Endodermal cell (in vitro differentiated cells): ENCODE measurements around the gene ZNF610. TPM values are rescaled to one million over a fixed set of nuclear protein-coding genes. Genes with fewer than 3 reads are reported as not detected.

Source experiments
- DNase-seq: peaks from one replicate; pipeline ENCODE4 v3.0.0-alpha.2; 2017
- H3K27ac ChIP-seq: 2 replicates; pipeline ENCODE4 v1.5.1; 2013; ENCODE audit warnings: mild to moderate bottlenecking, low read depth, low read length, moderate library complexity
- H3K27me3 ChIP-seq: 2 replicates; pipeline ENCODE4 v1.6.1; 2013; ENCODE audit warnings: mild to moderate bottlenecking, low read length, moderate library complexity; ENCODE audit not compliant: insufficient read depth, control insufficient read depth, poor library complexity, severe bottlenecking
- H3K36me3 ChIP-seq: 2 replicates; pipeline ENCODE4 v1.7.0; 2013; ENCODE audit warnings: mild to moderate bottlenecking, low read length, moderate library complexity; ENCODE audit not compliant: control insufficient read depth, insufficient read depth
- H3K4me1 ChIP-seq: one replicate; pipeline ENCODE4 v1.7.0; 2013; ENCODE audit warnings: low read length; ENCODE audit not compliant: control insufficient read depth, insufficient read depth
- H3K4me3 ChIP-seq: 2 replicates; pipeline ENCODE4 v1.5.1; 2013; ENCODE audit warnings: mild to moderate bottlenecking, low read length, moderate library complexity
- H3K9ac ChIP-seq: 2 replicates; pipeline ENCODE4 v1.6.1; 2013; ENCODE audit warnings: mild to moderate bottlenecking, low read length, moderate library complexity; ENCODE audit not compliant: poor library complexity, severe bottlenecking; ENCODE audit errors: extremely low read depth
- H3K9me3 ChIP-seq: 2 replicates; pipeline ENCODE4 v1.6.1; 2013; ENCODE audit warnings: mild to moderate bottlenecking, low read length, moderate library complexity; ENCODE audit not compliant: control insufficient read depth
- H3K27ac Mint-ChIP-seq: 2 replicates; pipeline ENCODE4 v1.8.0; 2020; ENCODE audit warnings: mixed read lengths
- H3K27me3 Mint-ChIP-seq: 2 replicates; pipeline ENCODE4 v1.8.0; 2021; ENCODE audit warnings: mild to moderate bottlenecking, mixed read lengths; ENCODE audit not compliant: insufficient read depth
- H3K36me3 Mint-ChIP-seq: 2 replicates; pipeline ENCODE4 v1.8.0; 2020; ENCODE audit warnings: low read depth, mixed read lengths
- H3K4me1 Mint-ChIP-seq: 2 replicates; pipeline ENCODE4 v1.8.0; 2020; ENCODE audit warnings: mixed read lengths
- H3K4me3 Mint-ChIP-seq: 2 replicates; pipeline ENCODE4 v1.8.0; 2020; ENCODE audit warnings: mild to moderate bottlenecking, moderate library complexity, mixed read lengths
- H3K9me3 Mint-ChIP-seq: 2 replicates; pipeline ENCODE4 v1.8.0; 2020; ENCODE audit warnings: mild to moderate bottlenecking, mixed read lengths
- CTCF ChIP-seq: fragments of 200-600 bp; sonication (generic); conservative IDR thresholded peaks from 2 replicates; pipeline ENCODE4 v1.5.0; 2021; ENCODE audit warnings: antibody characterized with exemption, mild to moderate bottlenecking
- WGBS, 2 experiments: methylation state at CpG; one replicate each; pipeline versions ENCODE4 v1.1.5 to v1.1.7; 2013; ENCODE audit warnings: missing lambda C conversion rate in 2 of 2, mixed read lengths in 1 of 2; ENCODE audit not compliant: insufficient coverage in 1 of 2, insufficient read length in 1 of 2; 5-methylcytosine and 5-hydroxymethylcytosine counted together
- total RNA-seq, 2 donors: library from RNA; stranded (reverse); fragmentation: NEBNext Ultra II Directional in 1 of 2; extraction: Animal tissue kit (Norgen Biotek cat#: 25700) in 1 of 2; gene quantifications; 2 replicates in 1 of 2; 3 replicates in 1 of 2; pipeline ENCODE4 v1.2.1, GENCODE V29; 2021

The ZNF610 gene
- total RNA-seq, 2 donors from 2014 or later, result 8.1 to 15.2 TPM

DNA sequence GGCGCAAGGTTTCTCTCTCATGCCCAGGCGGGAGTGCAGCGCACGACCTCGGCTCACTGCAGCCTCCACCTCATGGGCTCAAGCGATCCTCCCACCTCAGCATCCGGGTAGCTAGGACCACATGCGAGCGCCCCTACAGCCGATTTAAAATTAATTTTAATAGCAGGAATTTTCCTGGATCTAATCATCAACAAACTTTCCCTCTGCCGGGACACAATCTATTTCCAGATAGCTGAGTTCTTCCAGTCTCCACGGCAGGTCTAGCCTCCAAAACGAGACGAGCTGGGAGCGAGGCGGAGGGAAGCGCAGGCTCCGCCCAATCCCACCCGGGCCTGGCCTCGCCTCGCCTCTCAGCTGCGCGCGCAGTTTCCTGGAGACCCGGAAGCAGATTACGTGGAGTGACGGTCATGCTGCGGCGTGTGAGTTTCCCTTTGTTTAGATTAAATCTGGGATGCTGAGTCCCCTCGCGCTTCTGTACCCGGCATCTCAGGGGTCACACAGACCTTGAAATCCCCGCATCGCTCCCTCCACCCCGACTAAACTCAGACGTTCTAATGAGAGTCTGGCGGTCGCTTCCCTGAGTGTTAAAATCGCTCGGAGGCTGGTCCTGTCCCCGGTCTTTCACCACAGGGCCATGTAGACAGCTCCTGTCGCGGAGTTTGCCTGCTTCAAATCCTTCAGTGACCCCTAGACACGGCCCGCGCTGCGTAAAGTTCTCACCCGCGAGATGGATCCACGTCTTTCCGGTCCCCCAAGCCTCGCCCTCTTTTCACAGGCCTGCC lies 33.7 kb downstream of the ZNF610 start, which contains the start of gene ZNF880:
TSS of gene ZNF880 (plus strand) at position 365 of the 782 bp plus-strand sequence. CDS start at position 408, 43 bp downstream.
- no peak for TF ChIP-seq CTCF
- peak within 1 kb of the TSS; percentile 82 for H3K4me3 Mint-ChIP-seq
- H3K27me3 Mint-ChIP-seq, result no peaks in the 10 kb centered on the region
- peak within 1 kb of the TSS; percentile 96 for H3K27ac Mint-ChIP-seq
- Histone ChIP-seq H3K36me3 (peaks cover 43% of the 10 kb centered on the region), H3K27me3 (no peaks in the 10 kb centered on the region), H3K9me3 (peaks cover 80% of the 10 kb centered on the region), H3K4me1 (no peaks in the 10 kb centered on the region), H3K9ac (peak within 1 kb of the TSS; percentile 96), H3K27ac (peak within 1 kb of the TSS; percentile 97), H3K4me3 (peak within 1 kb of the TSS; percentile 88)
- 30 to 45% methylated on average over 28 to 52 of the region's 52 CpGs for WGBS, 2 experiments
- H3K36me3 Mint-ChIP-seq, result peaks cover 58% of the 10 kb centered on the region
- no peaks in the 10 kb centered on the region for H3K4me1 Mint-ChIP-seq
- H3K9me3 Mint-ChIP-seq, result peaks cover 65% of the 10 kb centered on the region
- DNase-seq, result peak; percentile 92

GRCh38 chr19:52370341-52370710 lies 34.3 kb downstream of the ZNF610 start:
- H3K9me3 Mint-ChIP-seq, result peaks cover 59% of the 10 kb centered on the region
- H3K27ac Mint-ChIP-seq, result peak overlapping the region; percentile 96
- no peaks in the 10 kb centered on the region for H3K4me1 Mint-ChIP-seq
- Histone ChIP-seq H3K9me3 (peaks cover 77% of the 10 kb centered on the region), H3K27me3 (no peaks in the 10 kb centered on the region), H3K27ac (peak overlapping the region; percentile 97), H3K9ac (peak overlapping the region; percentile 96), H3K4me3 (peak overlapping the region; percentile 88), H3K36me3 (peaks cover 41% of the 10 kb centered on the region), H3K4me1 (no peaks in the 10 kb centered on the region)
- peak overlapping the region; percentile 82 for H3K4me3 Mint-ChIP-seq
- peaks cover 57% of the 10 kb centered on the region for H3K36me3 Mint-ChIP-seq
- no peak for TF ChIP-seq CTCF
- no peak for DNase-seq
- WGBS, 2 experiments, result 61 to 75% methylated on average over 5 to 7 of the region's 7 CpGs
- H3K27me3 Mint-ChIP-seq, result no peaks in the 10 kb centered on the region

DNA sequence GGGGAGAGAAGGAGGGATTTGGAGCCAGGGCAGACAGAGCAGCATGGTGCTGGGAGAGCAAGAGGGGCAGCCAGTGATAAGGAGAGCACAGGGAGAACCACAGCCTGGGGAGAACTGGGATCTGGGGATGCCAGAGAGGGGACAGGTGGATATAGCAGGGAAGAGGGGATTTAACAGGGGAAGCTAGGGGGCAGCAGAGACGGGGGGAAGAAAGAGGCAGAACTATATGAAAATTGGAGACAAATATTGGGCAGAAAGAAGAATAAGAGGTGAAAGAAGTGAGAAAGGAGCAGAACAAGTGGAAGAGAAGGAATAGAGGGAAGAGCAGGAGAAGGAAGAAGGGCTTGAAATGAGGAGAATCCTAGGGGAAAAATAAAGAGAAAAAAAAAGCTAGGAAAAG lies 55.1 kb downstream of the ZNF610 start:
- Histone ChIP-seq H3K9ac (no peak overlapping the region), H3K27ac (no peak overlapping the region), H3K4me1 (no peaks in the 10 kb centered on the region), H3K9me3 (peaks cover 53% of the 10 kb centered on the region), H3K4me3 (no peak overlapping the region), H3K27me3 (no peaks in the 10 kb centered on the region), H3K36me3 (peaks cover 10% of the 10 kb centered on the region)
- peaks cover 30% of the 10 kb centered on the region for H3K9me3 Mint-ChIP-seq
- H3K27ac Mint-ChIP-seq, result no peak overlapping the region
- no peaks in the 10 kb centered on the region for H3K27me3 Mint-ChIP-seq
- DNase-seq, result peak; percentile 45
- no peaks in the 10 kb centered on the region for H3K4me1 Mint-ChIP-seq
- peak; percentile 64 for TF ChIP-seq CTCF
- H3K36me3 Mint-ChIP-seq, result peaks cover 68% of the 10 kb centered on the region
- H3K4me3 Mint-ChIP-seq, result no peak overlapping the region
- 73 to 76% methylated on average over 1 of the region's 1 CpG for WGBS, 2 experiments
